ENCODE results near the gene NPR2. TPM values are rescaled to one million over a fixed set of nuclear protein-coding genes. Genes with fewer than 3 reads are reported as not detected.
A peak's percentile ranks its signal among the peaks of the same experiment; 100 is the strongest.

Gene NPR2
- total and polyA plus RNA-seq, 2 of the 13 experiments (the other 11 are each of a cell fraction or from before 2014, with no cell fraction given) = 7.4 to 9.4 TPM

DNA sequence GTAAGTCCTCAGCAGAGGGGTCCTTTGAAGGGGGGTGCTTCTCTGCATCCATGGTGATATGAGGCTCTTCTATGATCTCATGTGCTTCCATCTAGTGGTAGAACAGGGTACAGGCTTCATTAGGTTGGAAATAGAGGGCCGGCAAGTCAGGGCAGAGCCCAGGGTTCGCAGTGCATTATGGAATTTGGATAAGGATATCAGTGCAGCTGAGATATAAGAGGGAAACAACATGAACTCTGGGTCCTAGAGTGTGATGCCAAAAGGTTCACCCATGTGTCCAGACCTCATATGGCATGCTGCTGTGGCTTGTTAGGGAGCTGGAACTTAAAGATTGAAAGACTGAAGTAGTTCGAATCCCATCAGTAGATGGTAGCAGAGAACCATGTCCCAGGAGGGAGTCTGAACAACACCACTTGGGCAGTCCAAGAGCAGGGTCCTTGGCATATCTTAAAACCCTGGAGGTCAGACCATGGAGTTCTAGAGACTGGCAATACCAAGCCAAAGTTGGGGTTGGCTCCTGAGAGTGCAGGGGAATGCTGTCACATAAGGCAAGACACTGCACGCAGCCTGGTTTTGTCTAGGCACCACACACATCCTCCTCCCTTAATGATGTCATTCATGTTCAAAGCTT, 34.8 kb downstream of the NPR2 start (continued):
- TF ChIP-seq, protein P1, sequence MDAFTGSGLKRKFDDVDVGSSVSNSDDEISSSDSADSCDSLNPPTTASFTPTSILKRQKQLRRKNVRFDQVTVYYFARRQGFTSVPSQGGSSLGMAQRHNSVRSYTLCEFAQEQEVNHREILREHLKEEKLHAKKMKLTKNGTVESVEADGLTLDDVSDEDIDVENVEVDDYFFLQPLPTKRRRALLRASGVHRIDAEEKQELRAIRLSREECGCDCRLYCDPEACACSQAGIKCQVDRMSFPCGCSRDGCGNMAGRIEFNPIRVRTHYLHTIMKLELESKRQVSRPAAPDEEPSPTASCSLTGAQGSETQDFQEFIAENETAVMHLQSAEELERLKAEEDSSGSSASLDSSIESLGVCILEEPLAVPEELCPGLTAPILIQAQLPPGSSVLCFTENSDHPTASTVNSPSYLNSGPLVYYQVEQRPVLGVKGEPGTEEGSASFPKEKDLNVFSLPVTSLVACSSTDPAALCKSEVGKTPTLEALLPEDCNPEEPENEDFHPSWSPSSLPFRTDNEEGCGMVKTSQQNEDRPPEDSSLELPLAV (CRISPR knock-in tag; conservative IDR thresholded peaks at IDR 0.05; ENCODE audit: low read depth) = no peak
- 0 out of 2 replicates have a peak, but pooled peaks have one; percentile 34 for TF ChIP-seq SMYD3 (CRISPR knock-in tag; IDR thresholded peaks at IDR 0.05)
- no peak for TF ChIP-seq ZNF644 (CRISPR knock-in tag; IDR thresholded peaks at IDR 0.05; ENCODE audit: low read depth)
- TF ChIP-seq CCDC6 (CRISPR knock-in tag; IDR thresholded peaks at IDR 0.05) = no peak
- TF ChIP-seq IRF2 (CRISPR knock-in tag; IDR thresholded peaks at IDR 0.05) = no peak
- TF ChIP-seq, protein P2, sequence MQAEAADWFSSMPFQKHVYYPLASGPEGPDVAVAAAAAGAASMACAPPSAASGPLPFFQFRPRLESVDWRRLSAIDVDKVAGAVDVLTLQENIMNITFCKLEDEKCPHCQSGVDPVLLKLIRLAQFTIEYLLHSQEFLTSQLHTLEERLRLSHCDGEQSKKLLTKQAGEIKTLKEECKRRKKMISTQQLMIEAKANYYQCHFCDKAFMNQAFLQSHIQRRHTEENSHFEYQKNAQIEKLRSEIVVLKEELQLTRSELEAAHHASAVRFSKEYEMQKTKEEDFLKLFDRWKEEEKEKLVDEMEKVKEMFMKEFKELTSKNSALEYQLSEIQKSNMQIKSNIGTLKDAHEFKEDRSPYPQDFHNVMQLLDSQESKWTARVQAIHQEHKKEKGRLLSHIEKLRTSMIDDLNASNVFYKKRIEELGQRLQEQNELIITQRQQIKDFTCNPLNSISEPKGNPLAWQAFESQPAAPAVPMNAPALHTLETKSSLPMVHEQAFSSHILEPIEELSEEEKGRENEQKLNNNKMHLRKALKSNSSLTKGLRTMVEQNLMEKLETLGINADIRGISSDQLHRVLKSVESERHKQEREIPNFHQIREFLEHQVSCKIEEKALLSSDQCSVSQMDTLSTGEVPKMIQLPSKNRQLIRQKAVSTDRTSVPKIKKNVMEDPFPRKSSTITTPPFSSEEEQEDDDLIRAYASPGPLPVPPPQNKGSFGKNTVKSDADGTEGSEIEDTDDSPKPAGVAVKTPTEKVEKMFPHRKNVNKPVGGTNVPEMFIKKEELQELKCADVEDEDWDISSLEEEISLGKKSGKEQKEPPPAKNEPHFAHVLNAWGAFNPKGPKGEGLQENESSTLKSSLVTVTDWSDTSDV (CRISPR knock-in tag; IDR thresholded peaks at IDR 0.05) = no peak
- TF ChIP-seq, protein P3, sequence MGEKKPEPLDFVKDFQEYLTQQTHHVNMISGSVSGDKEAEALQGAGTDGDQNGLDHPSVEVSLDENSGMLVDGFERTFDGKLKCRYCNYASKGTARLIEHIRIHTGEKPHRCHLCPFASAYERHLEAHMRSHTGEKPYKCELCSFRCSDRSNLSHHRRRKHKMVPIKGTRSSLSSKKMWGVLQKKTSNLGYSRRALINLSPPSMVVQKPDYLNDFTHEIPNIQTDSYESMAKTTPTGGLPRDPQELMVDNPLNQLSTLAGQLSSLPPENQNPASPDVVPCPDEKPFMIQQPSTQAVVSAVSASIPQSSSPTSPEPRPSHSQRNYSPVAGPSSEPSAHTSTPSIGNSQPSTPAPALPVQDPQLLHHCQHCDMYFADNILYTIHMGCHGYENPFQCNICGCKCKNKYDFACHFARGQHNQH (CRISPR knock-in tag; IDR thresholded peaks at IDR 0.05) = no peak
- 0 out of 2 replicates have a peak, but pooled peaks have one; percentile 20 for TF ChIP-seq KDM2A (CRISPR knock-in tag; IDR thresholded peaks at IDR 0.05; ENCODE audit: borderline replicate concordance, low read depth)
- no peak for TF ChIP-seq GATAD1 (CRISPR knock-in tag; IDR thresholded peaks at IDR 0.05)
- TF ChIP-seq, protein P4, sequence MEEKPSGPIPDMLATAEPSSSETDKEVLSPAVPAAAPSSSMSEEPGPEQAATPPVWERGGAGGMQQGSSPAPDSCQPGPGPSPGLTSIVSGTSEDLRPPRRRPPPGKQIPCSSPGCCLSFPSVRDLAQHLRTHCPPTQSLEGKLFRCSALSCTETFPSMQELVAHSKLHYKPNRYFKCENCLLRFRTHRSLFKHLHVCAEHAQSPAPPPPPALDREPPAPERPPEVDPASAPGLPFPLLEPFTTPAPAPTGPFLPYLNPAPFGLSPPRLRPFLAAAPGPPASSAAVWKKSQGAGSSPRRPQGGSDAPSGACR (CRISPR knock-in tag; IDR thresholded peaks at IDR 0.05) = no peak
- TF ChIP-seq CENPT (CRISPR knock-in tag; IDR thresholded peaks at IDR 0.05; ENCODE audit: low read depth) = no peak
- TF ChIP-seq ZNF354B (CRISPR knock-in tag; IDR thresholded peaks at IDR 0.05) = 0 out of 2 replicates have a peak, but pooled peaks have one; percentile 17
- no peak for TF ChIP-seq SMARCC2 (IDR thresholded peaks at IDR 0.05)
- TF ChIP-seq PTBP1 (IDR thresholded peaks at IDR 0.05; ENCODE audit: low read depth, low read length, poor library complexity, severe bottlenecking) = no peak
- TF ChIP-seq, protein P5, sequence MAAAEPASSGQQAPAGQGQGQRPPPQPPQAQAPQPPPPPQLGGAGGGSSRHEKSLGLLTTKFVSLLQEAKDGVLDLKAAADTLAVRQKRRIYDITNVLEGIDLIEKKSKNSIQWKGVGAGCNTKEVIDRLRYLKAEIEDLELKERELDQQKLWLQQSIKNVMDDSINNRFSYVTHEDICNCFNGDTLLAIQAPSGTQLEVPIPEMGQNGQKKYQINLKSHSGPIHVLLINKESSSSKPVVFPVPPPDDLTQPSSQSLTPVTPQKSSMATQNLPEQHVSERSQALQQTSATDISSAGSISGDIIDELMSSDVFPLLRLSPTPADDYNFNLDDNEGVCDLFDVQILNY (CRISPR knock-in tag; conservative IDR thresholded peaks at IDR 0.05) = no peak
- no peak for TF ChIP-seq NCOR1 (IDR thresholded peaks at IDR 0.05; ENCODE audit: borderline replicate concordance, low read length)
- TF ChIP-seq ZNF720 (CRISPR knock-in tag; IDR thresholded peaks at IDR 0.05) = no peak
- TF ChIP-seq ZNF768 (CRISPR knock-in tag; IDR thresholded peaks at IDR 0.05) = no peak
- TF ChIP-seq, protein P6, sequence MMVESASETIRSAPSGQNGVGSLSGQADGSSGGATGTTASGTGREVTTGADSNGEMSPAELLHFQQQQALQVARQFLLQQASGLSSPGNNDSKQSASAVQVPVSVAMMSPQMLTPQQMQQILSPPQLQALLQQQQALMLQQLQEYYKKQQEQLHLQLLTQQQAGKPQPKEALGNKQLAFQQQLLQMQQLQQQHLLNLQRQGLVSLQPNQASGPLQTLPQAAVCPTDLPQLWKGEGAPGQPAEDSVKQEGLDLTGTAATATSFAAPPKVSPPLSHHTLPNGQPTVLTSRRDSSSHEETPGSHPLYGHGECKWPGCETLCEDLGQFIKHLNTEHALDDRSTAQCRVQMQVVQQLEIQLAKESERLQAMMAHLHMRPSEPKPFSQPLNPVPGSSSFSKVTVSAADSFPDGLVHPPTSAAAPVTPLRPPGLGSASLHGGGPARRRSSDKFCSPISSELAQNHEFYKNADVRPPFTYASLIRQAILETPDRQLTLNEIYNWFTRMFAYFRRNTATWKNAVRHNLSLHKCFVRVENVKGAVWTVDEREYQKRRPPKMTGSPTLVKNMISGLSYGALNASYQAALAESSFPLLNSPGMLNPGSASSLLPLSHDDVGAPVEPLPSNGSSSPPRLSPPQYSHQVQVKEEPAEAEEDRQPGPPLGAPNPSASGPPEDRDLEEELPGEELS (CRISPR knock-in tag; IDR thresholded peaks at IDR 0.05) = no peak
- no peak for TF ChIP-seq JUN (CRISPR knock-in tag; IDR thresholded peaks at IDR 0.05)
- no peak for TF ChIP-seq CEBPB (IDR thresholded peaks at IDR 0.05; ENCODE audit: borderline replicate concordance, low read depth, low read length)
